ENCODE measurements around the gene TMCC3. TPM values are rescaled to one million over a fixed set of nuclear protein-coding genes. Genes with fewer than 3 reads are reported as not detected.

Gene TMCC3
- total and polyA plus RNA-seq, 2 experiments from 2014 or later = 0.11 to 0.46 TPM

GRCh38 chr12:94561943-94562411 is 88.4 kb downstream of the TMCC3 start:
- Histone ChIP-seq H2AFZ (no peak overlapping the region), H3K9ac (no peak overlapping the region), H3K9me2 (ENCODE audit: insufficient read depth) (no peaks in the 10 kb centered on the region), H3K27me3 (replicated peaks; ENCODE audit: insufficient read depth) (peaks cover 13% of the 10 kb centered on the region; the same call in 1 of the 2 replicates), H4K20me1 (ENCODE audit: insufficient read depth) (no peaks in the 10 kb centered on the region), H3K79me2 (ENCODE audit: insufficient read depth) (no peaks in the 10 kb centered on the region), H3K9me3 (ENCODE audit: low read depth) (no peaks in the 10 kb centered on the region), H3K4me1 (ENCODE audit: insufficient read depth) (no peaks in the 10 kb centered on the region), H3K27ac (no peak overlapping the region), H3K36me3 (ENCODE audit: low read depth) (no peaks in the 10 kb centered on the region), H3F3A (ENCODE audit: insufficient read depth) (no peaks in the 10 kb centered on the region), H3K4me3 (no peak overlapping the region), H3K4me2 (ENCODE audit: unreplicated experiment) (no peak overlapping the region)
- DNase-seq = no peak
- in situ Hi-C loops (cut with MboI) = loop anchor here (25.0 kb wide), 1 partner anchor 775 kb away; no protein-coding TSS in a partner anchor
- 56 to 66% methylated on average over 11 of the region's 11 CpGs for WGBS, 2 experiments (ENCODE audit: low coverage in 1 of 2, low lambda C conversion rate in 2 of 2, missing lambda C conversion rate in 2 of 2)
- TF ChIP-seq EZH2phosphoT487 (IDR thresholded peaks at IDR 0.05; ENCODE audit: insufficient read depth, low read depth) = no peak
- no peak for TF ChIP-seq EZH2 (IDR thresholded peaks at IDR 0.05; ENCODE audit: insufficient read depth, poor library complexity, severe bottlenecking)

- H4K20me1 ChIP-seq (ENCODE audit: insufficient read depth) = no peaks in the 10 kb centered on the region
- no peaks in the 10 kb centered on the region for H3K79me2 ChIP-seq (ENCODE audit: insufficient read depth)
- no peak overlapping the region for H3K4me2 ChIP-seq (ENCODE audit: unreplicated experiment)
- no peak overlapping the region for H3K27ac ChIP-seq
- H3K36me3 ChIP-seq (ENCODE audit: low read depth) = no peaks in the 10 kb centered on the region
- WGBS, 2 experiments (ENCODE audit: low coverage in 1 of 2, low lambda C conversion rate in 2 of 2, missing lambda C conversion rate in 2 of 2) = 56% methylated on average over 17 of the region's 17 CpGs
- DNase-seq = peak; percentile 53
- H3K27me3 ChIP-seq (replicated peaks; ENCODE audit: insufficient read depth) = peaks cover 10% of the 10 kb centered on the region; the same call in 1 of the 2 replicates
- in situ Hi-C loops (cut with MboI) = loop anchor here (25.0 kb wide), 1 partner anchor 777 kb away; no protein-coding TSS in a partner anchor
- no peaks in the 10 kb centered on the region for H3K4me1 ChIP-seq (ENCODE audit: insufficient read depth)
- no peak overlapping the region for H3K9ac ChIP-seq
- no peaks in the 10 kb centered on the region for H3F3A ChIP-seq (ENCODE audit: insufficient read depth)
- TF ChIP-seq EZH2 (IDR thresholded peaks at IDR 0.05; ENCODE audit: insufficient read depth, poor library complexity, severe bottlenecking) (no peak), EZH2phosphoT487 (IDR thresholded peaks at IDR 0.05; ENCODE audit: insufficient read depth, low read depth) (no peak)
- H3K9me2 ChIP-seq (ENCODE audit: insufficient read depth) = no peaks in the 10 kb centered on the region
- no peaks in the 10 kb centered on the region for H3K9me3 ChIP-seq (ENCODE audit: low read depth)
- H2AFZ ChIP-seq = no peak overlapping the region
- no peak overlapping the region for H3K4me3 ChIP-seq
These were observed 89.7 kb downstream of the TMCC3 start for GRCh38 chr12:94560431-94561221.

GRCh38 chr12:94558612-94559011 is 91.7 kb downstream of the TMCC3 start:
- Histone ChIP-seq H3K36me3 (ENCODE audit: low read depth) (no peaks in the 10 kb centered on the region), H2AFZ (no peak overlapping the region), H4K20me1 (ENCODE audit: insufficient read depth) (no peaks in the 10 kb centered on the region), H3F3A (ENCODE audit: insufficient read depth) (0 out of 2 replicates have a peak, but pooled peaks cover 3% of the 10 kb centered on the region), H3K9me3 (ENCODE audit: low read depth) (no peaks in the 10 kb centered on the region), H3K27ac (no peak overlapping the region), H3K4me1 (ENCODE audit: insufficient read depth) (no peaks in the 10 kb centered on the region), H3K79me2 (ENCODE audit: insufficient read depth) (no peaks in the 10 kb centered on the region), H3K9me2 (ENCODE audit: insufficient read depth) (no peaks in the 10 kb centered on the region), H3K9ac (no peak overlapping the region), H3K27me3 (replicated peaks; ENCODE audit: insufficient read depth) (peaks cover 11% of the 10 kb centered on the region; the same call in 1 of the 2 replicates), H3K4me3 (no peak overlapping the region), H3K4me2 (ENCODE audit: unreplicated experiment) (no peak overlapping the region)
- WGBS, 2 experiments (ENCODE audit: low coverage in 1 of 2, low lambda C conversion rate in 2 of 2, missing lambda C conversion rate in 2 of 2) = 46 to 56% methylated on average over 2 of the region's 2 CpGs
- TF ChIP-seq EZH2 (IDR thresholded peaks at IDR 0.05; ENCODE audit: insufficient read depth, poor library complexity, severe bottlenecking) (no peak), EZH2phosphoT487 (IDR thresholded peaks at IDR 0.05; ENCODE audit: insufficient read depth, low read depth) (no peak)
- no peak for DNase-seq
- in situ Hi-C loops (cut with MboI) = loop anchor here (25.0 kb wide), 1 partner anchor 779 kb away; no protein-coding TSS in a partner anchor

GRCh38 chr12:94557746-94558295 is 92.5 kb downstream of the TMCC3 start:
- in situ Hi-C loops (cut with MboI) = loop anchor here (25.0 kb wide), 1 partner anchor 779 kb away; no protein-coding TSS in a partner anchor
- Histone ChIP-seq H3K4me3 (no peak overlapping the region), H3K27ac (no peak overlapping the region), H3K9me3 (ENCODE audit: low read depth) (no peaks in the 10 kb centered on the region), H3K9ac (no peak overlapping the region), H3F3A (ENCODE audit: insufficient read depth) (peaks cover 7% of the 10 kb centered on the region; the same call in 1 of the 2 replicates), H3K79me2 (ENCODE audit: insufficient read depth) (no peaks in the 10 kb centered on the region), H3K27me3 (replicated peaks; ENCODE audit: insufficient read depth) (peaks cover 11% of the 10 kb centered on the region; the same call in 1 of the 2 replicates), H3K9me2 (ENCODE audit: insufficient read depth) (no peaks in the 10 kb centered on the region), H2AFZ (no peak overlapping the region), H4K20me1 (ENCODE audit: insufficient read depth) (no peaks in the 10 kb centered on the region), H3K36me3 (ENCODE audit: low read depth) (no peaks in the 10 kb centered on the region), H3K4me2 (ENCODE audit: unreplicated experiment) (no peak overlapping the region), H3K4me1 (ENCODE audit: insufficient read depth) (peaks cover 4% of the 10 kb centered on the region; the same call in 1 of the 2 replicates)
- 55 to 59% methylated on average over 1 of the region's 1 CpG for WGBS, 2 experiments (ENCODE audit: low coverage in 1 of 2, low lambda C conversion rate in 2 of 2, missing lambda C conversion rate in 2 of 2)
- no peak for DNase-seq
- TF ChIP-seq EZH2phosphoT487 (IDR thresholded peaks at IDR 0.05; ENCODE audit: insufficient read depth, low read depth) (no peak), EZH2 (IDR thresholded peaks at IDR 0.05; ENCODE audit: insufficient read depth, poor library complexity, severe bottlenecking) (no peak)
